Stimulated activated CD8-positive, alpha-beta memory T cell treated with anti-CD3 and anti-CD28 coated beads, Interleukin-12 subunit alpha, Interleukin-12 subunit beta, amount 100 ng/mL, for 4 hours (primary cell): ENCODE measurements around the gene EPHA6.

Experiments
- DNase-seq: peaks from one replicate; pipeline ENCODE4 v3.0.0-alpha.2; 2020; ENCODE audit warnings: low read depth

The EPHA6 gene

DNA sequence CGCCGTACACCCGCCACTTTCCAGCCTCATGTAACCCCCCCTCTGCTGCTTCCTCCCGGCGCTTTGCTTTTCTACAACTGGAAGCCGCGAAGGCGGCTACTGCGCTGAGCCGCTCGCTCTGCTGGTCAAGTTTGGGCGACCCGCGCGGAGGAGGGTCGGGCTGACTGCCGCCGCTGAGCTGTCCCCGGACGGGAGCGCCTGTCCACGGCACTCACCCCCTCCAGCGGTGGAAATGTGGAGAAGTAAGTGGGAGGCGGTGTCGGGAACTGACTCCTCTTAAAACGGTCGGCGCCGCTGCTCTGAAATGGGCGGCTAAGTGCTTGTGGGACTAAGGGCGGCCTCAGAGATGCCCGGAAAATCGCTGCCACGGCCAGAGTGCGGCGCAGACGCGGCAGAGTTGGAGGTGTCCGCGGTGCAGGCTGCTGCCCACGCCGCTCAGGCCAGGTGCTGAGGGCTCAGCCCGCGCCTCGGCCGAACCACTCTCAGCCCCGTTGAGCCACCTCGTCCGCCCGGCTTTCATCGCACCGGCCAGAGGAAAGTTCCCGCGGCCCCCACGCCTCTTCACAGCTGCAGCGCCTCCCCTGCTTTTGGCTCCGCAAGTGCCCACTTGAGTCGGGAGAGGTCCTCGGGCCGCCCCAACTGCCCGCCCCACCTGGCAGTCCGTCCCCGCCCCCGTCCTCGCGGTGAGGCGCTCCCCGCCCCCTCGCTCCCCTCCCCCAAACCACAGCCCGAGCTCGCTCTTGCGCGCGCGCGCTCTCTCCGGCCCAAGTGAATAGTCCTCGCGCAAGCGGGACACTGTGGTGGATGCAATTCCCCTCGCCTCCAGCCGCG, at the start of gene EPHA6:
EPHA6 (plus strand) TSS at position 775 of the 831 bp plus-strand sequence.
- DNase-seq = no peak

DNA sequence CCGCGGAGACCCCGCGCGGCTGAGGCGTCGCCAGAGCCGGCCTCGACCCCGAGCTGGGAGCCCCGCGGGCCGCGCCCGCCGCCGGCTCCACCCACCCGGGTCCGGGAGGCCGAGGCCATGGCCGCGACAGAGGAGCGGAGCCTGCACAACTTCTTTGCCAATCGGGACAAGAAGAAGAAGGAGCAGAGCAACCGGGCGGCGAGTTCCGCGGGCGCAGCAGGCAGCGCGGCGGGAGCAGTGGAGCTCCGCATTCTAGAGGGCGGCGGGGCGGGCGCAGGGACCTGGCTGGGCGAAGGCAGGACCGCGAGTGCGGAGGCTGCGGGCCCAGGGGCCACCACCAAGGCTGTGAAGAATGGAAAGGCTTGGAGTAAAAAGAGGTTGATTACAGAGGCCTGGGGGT, 37.6 kb upstream of the EPHA6 start:
- no peak for DNase-seq

DNA sequence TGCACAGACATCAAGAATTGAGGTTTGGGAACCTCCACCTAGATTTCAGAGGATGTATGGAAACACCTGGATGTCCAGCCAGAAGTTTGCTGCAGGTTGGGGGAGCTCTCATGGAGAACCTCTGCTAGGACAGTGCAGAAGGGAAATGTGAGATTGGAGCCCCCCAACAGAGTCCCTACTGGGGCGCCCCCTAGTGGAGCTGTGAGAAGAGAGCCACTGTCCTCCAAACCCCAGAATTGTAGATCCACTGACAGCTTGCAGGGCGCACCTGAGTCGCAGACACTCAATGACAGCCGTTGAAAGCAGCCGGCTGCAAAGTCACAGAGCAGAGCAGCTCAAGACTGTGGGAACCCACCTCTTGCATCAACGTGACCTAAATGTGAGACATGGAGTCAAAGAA, 34.6 kb upstream of the EPHA6 start:
- no peak for DNase-seq

DNA sequence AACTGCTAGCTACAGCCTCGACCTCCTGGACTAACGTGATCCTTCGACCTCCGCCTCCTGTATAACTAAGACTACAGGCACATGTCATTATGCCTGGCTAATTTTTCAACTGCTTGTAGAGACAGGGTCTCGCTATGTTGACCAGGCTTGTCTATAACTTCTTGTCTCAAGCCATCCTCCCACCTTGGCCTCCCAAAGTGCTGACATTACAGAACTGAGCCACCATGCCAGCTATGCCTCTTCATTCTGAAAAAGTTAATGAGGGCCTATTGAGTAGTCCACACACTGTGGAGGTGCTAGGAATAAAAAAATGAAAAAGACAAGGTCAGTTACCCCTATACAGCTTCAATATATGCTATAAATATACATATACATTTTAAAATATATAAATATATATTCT, 18.3 kb upstream of the EPHA6 start:
- DNase-seq = no peak

DNA sequence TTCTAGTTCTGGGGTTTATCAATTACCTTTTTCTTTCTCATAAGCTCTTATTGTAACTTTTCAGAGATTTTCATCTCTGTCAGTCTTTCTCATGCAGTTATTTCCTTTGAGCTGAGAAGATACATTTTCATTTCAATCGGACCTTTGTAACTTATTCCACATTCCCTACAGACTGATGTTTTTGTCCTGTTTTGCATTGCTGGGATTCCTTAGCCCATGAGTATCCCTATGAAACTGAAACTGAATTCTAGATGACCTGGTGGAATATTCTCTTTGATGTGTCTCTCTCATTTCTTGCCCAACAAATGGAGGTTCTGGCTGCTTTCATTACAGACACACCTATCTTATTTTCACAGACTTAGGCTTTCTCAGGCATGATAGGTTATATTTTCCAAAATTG, 10.5 kb upstream of the EPHA6 start:
- DNase-seq = no peak

DNA sequence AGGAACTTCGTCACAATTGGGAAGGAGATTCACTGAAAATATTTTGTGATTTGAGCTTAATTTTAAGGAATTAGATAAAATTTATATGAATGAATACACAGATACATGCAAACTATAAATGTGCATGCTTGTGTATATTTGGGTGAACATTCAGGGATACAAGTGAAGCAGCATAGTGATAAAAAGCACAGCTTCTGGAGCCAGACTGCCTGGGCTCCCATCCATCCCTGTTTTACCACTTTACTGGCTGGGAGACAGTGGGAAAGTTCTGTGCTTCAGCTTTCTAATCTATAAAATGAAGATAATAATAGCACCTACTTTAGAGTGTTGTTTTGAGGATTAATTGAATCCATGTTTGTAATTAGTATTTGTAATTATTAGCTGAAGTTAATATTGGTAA, 8.1 kb upstream of the EPHA6 start:
- no peak for DNase-seq

DNA sequence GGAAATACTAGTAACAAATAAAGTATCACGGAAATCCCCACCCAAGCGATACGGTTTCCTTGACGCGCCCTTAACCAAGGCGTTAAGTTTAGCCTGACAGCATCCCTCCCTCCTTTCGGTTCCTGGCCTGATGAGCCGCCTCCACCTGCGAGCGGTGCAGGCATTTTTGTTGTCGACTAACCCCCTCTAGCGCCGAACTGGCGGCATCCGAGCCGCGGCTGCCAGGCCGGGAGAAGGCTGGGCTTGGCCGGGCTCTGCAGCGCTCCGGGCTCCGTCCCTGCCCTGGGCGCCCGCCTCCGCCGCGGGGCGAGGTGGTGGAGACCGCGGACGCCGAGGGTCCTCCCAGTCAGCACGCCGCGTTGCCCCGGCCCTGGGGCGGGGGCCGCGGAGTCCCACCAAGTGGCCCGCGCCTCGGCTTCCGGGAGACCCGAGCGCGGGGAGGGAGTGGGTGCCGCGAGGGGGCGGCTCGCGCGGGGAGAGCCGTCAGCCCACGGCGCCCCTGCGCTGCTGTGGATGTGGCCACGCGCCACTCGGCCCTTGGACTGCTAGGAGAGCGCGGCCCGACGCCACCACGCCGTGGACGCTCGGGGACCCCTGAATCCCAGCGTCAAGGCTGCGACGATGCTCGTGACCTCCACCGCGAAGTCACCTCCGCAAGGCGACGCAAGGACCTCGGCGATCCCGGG, 1.1 kb upstream of the EPHA6 start:
- no peak for DNase-seq

DNA sequence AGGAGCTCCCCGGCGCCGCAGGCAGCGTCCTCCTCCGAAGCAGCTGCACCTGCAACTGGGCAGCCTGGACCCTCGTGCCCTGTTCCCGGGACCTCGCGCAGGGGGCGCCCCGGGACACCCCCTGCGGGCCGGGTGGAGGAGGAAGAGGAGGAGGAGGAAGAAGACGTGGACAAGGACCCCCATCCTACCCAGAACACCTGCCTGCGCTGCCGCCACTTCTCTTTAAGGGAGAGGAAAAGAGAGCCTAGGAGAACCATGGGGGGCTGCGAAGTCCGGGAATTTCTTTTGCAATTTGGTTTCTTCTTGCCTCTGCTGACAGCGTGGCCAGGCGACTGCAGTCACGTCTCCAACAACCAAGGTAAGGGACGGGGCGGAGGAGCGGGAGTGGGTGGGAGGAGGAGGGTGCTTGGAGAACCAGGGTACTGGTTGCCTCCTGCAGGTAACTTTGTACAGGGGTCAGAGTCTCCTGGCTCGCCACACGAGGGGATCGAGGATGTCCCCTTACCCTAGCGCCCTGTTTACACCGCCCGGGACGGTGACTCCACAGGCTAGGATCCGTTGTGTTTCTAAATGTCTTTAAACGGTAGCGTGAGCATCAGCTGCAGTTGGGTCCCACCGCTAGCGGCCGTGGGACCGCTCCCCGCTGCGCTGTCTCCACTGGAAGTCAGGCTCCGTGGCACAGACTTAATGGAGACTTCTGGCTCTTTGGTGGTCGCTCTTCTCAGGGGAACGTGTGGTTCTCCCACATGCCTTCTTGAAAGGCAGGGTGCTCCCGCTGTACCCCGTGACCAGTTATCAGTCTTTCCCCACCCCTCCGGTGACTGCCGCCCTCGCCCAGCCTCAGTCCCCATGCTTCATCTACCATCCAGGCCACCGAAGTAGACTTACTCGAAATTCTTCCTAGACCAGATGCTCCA, 515 bp downstream of the EPHA6 start:
- no peak for DNase-seq

DNA sequence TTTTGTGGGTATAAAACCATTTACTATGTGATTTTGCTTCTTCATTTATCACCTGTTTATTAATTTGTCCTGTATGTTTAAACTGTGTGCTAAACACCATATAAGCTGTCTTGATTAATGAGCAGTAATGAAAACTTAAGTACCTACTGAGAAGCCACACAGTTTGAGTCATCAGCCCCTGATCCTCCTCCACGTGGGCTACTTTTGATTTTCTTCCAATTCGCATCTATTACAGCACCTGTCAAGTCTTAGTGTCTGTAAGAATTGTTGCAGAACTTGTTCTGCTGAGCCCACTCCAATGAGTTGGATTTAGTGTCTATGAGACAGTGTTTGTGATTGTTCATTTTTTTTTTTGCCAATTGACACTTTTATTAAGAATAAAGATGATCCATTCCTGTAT, 16.8 kb downstream of the EPHA6 start:
- DNase-seq = no peak

DNA sequence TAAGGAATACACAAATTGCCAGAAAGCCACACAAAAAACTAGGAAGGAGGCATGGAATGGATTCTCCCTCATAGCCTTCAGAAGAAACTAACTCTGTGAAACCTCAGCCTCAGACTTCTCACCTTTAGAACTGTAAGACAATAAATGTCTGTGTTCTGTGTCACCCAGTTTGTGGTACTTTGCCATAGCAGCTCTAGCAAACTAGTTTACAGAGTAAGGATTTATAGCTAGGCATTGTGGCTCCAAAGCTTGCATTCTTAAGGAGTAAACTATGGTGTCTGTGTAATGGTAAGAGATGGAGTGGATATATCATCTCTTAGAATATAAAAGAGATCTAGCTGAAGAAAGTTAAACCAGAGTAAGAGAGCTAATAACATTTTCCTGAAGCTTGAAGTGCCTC, 18.9 kb downstream of the EPHA6 start:
- DNase-seq = no peak

DNA sequence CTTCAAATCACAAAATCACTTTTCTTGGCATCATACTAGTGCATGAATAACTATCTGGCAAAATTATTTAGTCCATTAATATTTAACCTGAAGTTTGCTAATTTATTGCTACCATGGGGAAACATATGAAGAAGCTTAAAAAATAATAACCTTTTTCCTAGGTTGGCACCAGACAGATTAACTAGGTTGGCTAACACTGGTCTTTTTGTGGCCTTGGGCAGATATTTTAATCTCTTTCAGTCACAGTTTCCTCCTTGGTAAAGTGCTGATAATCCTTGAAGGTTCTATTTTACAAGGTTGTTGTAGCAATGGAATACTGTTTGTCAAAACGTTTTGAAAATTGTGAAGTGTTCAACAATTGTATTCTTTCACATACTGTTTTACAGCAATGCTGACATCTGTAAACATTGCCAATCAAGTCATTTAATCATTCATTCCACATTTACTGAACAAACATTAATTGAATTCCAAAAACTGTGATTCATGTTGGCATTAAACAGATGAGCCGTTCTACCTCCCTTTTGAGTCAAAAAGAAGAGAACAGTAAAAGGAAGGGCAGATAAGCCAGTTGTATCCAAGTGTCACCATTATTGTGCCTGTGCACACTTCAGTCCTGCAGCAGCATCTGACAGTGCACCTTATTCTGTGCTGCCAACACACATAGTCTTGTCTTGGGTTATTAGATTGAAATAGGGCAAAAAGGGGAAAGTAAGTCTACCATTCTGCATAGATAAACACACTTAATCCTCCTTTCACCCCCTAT, 21.9 kb downstream of the EPHA6 start:
- no peak for DNase-seq

DNA sequence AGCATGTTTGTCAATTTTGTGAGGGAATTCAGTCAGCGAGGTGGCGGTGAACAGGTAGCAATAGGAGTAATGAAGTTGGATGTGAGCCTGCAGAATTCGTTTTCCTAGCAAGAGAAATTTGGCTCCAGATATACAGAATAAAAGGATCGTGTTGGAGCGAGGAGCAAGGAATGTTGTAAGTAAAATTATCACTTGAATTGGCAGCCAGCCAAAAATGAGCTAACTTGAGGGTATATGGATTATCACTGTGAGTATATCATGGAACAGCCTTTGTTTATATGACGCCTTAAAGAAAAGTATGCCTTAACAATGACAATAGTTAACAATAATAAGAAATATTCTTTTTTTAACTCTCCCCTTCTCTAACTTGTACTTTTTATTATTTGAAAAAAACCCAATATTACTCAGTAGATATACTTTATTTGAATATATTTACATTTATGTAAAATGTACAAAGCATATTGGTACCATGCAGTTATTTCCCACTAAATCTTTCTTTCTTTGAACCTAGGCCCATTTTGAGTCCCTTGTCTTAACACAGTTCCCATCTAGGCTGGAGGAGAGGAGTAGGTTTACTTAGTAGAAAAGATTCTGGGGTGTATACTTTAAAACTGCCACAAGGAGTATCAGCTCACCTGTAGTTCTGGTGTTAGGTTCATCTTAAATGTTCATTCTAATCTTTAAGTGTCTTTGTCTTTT, 29.3 kb downstream of the EPHA6 start:
- DNase-seq = no peak

DNA sequence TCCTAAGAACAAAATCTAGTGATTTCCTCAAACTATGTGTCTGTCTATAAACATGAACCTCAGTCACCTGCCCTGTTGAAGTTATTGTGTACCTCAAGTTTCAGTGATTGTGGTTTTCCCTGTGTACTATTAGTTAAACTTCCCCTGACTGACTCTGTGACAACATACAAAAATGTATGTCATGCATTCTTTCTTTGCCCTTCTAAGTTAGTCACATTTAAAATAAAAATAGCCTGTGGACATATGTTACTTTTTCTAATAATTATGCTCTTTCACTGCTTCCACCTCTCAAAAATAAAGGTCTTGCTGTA, 29.8 kb downstream of the EPHA6 start:
- no peak for DNase-seq

DNA sequence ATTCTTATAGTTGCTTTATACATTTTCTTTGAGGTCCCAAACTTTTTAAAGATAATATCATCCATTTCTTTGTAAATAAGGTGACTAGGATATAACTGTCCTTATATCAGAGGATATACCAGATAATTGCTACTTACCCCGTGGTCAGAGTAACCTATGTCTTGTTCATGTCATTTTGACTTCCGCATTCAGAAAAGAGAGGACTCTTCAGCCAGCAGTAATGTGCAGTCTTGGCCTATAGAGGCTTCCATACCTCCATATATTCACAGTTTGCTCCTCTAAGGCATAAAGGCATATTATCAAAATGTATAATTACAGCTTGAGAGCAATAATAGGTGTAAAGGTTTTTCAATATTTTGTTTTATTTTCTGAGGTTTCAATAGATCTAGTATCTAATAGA, 38.5 kb downstream of the EPHA6 start:
- no peak for DNase-seq

DNA sequence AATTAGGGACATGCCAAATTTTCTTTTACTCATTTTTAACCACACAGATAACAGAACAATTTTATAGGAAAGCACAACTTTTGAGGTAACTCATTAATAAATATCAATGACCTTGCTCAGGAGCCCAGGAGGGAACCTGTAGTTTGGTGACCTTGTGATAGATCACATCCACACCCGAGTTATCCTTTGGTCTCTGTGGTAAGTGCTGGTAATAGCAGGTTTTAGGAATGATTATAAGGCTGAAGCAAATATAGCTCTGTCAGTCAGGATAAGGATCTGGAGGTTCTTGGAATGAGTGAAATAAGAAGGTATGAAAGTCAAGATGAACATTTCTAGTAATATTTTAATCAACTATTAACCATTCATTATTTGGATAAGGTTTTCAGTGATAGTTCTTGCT, 46.5 kb downstream of the EPHA6 start:
- DNase-seq = no peak

DNA sequence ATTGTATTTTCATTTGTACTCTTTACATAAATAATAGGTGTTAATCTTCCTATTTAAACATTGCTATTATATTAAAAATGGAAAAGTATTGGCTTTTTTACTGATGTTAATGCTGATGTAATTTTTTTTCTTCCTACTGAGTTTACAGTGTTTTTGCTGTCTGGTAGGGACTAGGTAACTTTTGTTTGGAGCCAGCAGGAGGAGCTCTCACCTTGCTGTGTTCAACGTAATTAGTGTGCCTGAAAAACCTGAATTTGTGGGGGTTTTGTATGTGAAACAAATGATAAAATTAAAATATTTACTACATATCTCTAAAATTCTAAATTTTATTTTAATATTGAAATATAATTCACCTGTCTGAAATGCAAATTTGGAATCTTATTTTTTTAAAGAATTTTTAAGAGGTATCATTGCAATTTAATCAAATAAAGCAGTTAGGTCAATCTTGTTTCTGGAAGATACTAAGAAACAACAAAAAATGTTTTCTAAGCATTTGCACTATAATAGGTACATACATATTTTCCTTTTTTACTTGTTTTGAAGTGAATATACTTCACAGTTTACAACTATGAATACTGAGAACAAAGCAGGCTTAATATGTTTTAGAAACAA, 48.8 kb downstream of the EPHA6 start:
- DNase-seq = no peak

DNA sequence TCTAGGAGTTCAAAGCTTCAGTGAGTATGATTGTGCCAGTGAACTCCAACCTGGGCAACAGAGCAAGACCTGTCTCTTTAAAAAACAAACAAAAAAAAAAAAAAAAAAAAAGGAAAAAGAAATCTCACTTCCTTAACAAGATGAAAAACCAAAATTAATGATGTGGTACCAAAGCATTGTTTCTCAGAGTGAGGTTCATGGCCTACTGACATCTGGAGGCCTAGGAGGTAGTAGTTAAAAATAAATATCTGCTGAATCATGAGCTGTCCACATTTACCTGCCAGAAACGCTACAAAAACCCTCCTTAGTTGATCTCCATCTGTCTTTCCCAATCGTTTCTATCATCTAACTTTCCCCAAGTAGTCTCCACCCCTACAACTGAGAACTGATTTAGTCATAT, 51.2 kb downstream of the EPHA6 start:
- DNase-seq = no peak

DNA sequence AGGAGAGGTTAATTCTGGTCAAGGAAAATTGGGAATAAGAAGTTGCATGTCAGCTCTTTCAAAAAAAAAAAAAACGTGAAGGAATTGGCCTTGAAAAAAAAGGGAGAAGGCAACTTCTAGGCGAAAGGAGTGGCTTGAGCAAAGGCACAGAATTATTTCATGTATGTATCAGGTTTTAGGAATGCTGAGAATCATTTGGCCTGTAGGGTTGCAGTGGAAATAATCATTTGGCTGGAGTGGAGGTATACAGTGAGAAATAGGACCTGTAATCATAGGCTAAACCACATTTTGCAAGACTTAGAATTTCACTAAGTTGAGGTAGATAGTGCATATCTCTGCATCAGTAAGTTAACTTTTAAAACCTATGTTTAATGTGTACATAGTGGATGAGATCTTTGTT, 54.9 kb downstream of the EPHA6 start:
- DNase-seq = no peak

DNA sequence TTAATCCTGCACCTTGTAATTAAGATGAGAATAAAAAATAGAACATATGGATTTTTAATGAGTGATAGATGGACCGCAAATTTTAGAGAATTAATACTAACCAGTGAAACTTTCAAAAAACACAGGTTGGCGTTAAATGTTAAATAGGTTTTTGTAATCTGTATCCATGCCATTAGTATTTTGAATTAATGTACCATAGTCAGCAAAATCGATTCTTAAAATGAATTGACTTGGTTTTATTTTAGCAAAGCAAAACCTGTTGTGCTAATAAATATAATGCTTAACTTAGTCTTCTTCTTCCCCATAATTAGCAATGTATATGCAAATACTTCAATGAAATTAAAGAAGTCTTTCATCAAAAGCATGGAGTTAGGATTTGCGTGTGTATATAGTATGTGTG, 63.1 kb downstream of the EPHA6 start:
- no peak for DNase-seq

DNA sequence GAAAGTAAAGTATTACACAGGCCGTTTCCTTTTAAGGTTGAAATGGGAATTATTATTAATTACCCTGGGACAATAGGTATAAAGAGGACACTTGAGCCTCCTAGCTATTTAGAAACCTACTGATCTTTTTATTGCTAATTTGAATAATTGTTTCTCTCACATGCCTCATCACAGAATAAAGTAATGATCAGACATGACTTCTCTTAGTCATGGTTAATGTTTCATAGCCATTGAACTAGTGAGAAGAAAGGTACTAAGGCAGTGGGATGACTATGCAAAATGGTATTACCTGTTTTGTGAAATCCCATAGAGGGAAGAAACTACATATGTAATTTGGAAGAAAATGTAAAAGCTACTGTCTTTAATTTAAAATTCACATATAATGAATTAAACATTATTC, 85.6 kb downstream of the EPHA6 start:
- no peak for DNase-seq

DNA sequence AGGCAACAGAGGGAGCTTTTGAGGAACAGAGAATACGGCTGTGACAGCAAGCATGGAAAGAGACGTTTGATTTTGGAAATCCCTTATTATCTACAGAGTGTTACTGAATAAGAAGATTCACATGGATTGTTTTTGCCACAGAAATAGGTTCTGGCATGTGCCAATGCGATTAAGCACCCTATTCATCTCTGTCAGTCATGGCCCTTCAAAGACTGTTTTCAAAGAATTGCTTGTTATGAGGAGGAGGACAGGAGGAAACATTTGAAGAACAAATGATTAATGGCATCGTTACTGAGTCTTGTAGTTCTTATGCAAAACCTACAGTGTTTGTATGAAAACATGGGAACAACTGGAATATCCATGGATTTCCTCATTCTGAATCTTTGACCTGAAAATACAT, 86.2 kb downstream of the EPHA6 start:
- no peak for DNase-seq
